ENCODE measurements around the gene MOB3C.

Gene MOB3C

DNA sequence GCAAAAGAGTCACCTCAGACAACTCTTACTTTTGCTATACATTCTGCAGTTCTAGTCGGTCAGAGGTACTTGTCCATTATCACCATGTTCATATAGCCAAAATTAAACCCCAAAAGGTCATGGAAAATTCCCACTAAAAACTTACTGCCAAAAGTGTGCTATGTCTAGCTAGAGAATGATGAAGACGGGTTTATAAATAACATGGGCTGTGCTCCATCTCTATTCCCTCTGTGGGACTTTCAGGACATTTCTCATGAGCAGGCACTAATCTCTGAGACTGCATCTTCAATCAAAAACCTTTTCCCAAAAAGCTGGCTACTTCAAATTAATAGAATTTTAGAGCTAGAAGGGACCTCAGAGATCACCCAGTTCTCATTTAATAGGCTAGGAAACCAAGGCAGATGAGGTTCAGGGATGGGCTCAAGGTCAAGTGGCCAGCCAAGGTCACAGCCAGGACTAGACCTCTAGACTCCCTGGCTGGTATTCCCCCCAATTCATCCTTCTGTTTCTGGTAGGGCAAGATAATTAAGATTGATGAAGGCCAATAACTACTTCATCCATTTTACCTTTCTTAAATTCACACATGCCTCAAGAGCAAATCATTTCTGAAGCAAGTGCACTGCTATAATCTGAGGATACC lies 21.0 kb upstream of the MOB3C start:
- DNase-seq: no peak

DNA sequence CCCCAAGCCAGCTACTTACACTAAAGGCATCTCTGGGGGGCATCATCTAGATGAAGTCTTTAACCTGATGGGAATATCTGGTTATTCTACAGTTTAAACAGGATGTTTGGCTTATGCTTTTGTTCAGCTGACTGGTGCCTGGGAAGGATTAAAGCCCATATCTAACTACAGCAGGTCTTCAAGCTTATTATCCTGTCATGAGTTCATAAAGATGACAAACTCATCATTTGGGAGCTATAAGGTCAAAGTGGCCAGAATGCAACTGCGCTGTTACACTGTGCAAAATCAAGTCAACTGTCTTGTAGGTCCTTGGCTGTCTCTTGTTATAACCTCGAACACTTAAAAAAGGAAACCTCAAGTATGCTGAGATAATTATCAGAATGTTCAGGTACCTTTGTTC lies 18.6 kb upstream of the MOB3C start:
- DNase-seq: no peak

DNA sequence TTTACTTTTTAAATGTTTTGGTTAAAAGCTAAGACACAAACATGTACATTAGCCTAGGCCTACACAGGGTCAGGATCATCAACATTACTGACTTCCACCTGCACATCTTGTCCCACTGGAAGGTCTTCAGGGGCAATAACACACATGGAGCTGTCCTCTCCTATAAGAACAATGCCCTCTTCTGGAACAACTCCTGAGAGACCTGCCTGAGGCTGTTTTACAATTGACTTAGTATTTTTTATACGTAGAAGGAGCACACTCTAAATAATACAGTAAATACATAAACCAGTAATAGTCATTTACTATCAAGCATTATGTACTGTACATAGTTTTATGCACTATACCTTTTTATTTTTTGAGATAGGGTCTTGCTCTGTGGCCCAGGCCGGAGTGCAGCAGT lies 14.1 kb upstream of the MOB3C start:
- DNase-seq: no peak

- DNase-seq: no peak
Observed at GRCh38 chr1:46623743-46624644, 7.4 kb upstream of the MOB3C start.

DNA sequence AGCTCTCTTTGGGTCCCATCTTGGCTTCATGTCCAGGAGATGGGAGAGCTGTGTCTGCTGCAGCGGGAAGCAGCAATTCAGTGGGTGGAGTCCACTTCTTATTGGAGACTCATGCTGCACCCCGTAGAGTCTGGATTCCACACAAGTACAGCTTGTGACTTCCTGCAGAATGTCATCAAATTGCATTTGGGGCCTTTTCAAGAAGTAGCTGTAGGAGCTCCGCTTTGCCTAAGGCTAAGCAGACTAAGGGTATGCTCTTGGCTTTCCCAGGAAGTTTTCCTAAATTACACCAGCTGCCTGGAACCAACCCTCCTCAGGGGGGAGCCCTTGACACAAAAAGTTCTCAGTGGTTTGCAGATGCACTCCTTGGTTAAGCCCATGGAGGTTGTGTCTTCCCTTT lies 5.7 kb upstream of the MOB3C start:
- DNase-seq: no peak

DNA sequence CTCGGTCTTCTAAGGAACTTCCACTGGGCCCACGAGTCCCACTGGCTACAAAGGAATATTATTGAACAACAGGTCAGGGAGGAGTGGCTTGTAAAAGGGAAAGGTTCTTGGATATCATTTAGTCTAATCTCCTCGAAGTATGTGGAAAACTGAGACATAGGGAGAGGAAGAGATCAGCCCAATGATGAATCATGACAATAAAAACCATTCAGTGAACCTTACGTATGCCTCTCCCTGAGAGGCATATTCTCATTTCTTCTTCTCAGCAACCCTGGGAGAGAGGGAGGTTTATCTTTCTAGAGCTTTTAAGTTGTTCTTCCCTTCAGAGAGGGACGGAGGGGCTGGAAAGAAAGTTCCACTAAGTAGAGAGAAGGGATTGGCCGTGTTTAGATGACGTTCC lies 5.3 kb upstream of the MOB3C start:
- DNase-seq: no peak

DNA sequence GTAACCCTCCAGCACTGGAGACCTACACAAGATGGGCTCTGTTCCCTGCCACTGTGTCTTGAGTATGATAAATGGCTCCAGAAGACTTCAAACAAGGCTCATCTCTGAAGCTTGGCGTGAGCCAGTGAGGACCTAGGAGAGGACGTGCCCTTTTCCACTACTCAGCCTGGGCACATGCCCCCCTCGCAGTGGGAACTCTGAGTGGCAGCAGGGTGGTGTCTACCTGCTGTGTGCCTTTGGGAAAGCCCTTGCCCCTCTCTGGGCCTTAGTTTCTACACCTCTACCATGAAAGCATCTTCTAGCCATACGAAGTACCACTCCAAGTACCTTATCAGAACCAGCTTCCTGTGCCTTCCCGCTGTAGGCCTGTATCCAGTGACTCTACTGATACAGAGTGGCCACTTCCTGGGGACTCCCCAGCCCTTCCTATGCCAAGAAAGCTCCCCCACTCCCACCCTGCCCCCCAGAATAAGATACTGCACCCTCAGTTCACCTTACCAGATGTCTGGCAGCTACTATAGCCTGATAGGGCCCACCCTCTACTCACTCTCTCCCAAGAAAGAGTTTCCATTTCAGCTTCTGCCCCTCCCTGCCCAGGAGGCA lies 3.1 kb upstream of the MOB3C start:
- DNase-seq: no peak

DNA sequence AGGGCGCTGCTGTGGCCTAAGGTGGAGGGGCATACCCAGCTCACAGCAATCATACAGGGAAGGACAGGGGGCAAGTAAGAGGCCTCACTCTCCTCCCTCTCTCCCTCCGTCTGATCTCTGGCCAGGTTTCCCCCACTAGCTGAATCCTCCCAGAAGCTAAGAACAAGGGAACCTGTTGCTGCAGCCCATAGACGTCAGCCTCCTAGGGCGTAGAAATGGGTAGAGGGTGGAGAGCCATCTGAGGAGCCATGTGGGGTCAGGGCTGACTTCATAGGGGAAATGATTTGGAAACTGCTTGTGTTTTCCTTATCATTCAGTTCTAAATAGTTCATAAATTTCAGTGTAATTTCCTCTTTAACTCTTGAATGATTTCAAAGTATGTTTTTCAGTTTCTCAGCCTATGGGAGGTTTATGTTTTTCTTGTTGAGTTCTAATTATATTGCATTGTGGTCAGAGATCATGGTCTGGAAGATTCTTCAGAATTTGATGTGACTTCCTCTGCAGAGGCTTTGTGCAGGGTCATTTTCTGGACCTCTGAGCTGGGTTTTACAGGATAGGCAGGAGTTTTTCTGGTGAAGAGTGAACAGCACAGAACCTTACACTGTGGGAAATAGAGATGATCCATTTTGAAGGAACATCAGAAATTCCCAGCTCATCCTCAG lies 2.3 kb upstream of the MOB3C start:
- DNase-seq: no peak

DNA sequence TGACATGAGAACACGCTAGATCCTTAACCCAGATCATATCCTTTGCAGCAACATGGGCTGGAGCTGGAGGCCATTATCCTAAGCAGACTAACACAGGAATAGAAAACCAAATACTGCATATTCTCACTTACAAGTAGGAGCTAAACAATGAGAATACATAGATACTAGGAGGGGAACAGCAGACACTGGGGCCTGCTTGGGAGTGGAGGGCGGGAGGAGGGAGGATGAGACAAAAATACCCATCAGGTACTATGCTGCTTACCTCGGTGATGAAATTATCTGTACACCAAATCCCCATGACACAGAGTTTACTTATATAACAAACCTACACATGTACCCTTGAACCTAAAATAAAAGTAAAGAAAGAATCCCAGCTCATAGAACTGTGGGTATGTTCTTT lies 1.2 kb upstream of the MOB3C start:
- no peak for DNase-seq

- DNase-seq: no peak
Observed at GRCh38 chr1:46617108-46617800, 643 bp upstream of the MOB3C start.

- DNase-seq: no peak
Observed at GRCh38 chr1:46615735-46616134, 876 bp downstream of the MOB3C start.

- DNase-seq: no peak
Observed at GRCh38 chr1:46615088-46615487, 1.5 kb downstream of the MOB3C start.

DNA sequence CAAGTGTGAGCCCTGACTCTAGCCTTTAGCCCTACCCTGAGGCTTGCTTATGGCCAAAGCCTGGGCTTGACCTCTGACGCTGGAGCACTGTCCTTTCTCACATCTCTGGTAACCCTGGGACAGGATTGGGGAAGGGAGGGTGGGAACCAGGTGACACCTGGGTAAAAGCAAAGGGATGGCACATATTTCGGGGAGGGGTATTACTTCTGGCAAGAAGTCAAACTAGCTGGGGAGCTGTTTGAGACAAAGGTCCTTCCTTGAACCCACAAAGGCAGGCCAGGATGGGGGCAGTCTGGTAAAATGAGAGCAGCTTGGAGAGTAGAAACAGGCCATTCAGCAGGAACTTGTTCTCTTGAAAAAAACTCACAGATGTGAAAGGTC lies 2.0 kb downstream of the MOB3C start:
- DNase-seq: no peak

DNA sequence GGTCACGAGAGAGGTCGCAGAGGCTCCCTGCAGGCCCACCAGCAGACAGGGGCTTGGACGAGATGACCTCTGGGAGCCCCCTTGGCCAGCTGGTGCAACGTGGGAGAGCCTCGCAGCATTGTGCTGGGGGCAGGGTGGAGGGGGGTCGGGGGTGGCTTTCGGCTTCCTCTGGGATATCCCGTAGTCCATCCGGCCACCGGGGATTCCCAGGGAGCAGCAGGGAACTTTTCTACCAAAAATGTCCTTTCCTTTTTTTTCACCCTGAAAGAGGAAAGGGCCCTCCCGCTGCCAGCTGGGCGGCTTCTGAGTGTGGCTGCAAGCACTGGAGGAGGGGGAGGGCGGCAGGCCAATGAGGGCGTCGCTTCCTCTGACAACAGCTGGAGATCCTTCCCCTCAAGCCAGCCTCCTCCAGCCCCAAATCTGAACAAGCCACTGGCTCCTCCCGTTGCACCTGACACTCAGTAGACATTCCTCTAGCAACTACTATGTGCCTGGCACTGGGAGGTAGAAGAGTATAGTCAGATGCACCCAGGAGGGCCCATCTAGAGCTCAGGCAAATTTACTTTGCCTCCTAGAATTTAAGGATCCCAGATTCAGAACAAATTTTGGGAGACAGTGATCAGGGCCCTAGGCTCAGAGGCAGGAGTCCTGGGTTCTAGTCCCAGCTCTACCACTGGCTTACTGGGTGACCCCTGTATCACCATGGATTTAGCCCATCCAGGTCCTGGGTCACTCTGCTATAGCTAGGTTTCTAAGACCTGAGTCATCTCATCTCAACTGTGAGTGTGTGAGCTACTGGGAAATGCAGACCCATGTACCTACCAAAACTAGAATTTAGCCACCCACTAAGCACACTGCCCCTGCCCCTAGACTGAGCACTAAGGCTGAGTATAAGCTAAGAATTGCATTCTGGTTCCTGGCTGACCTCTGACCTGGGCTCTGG lies 2.7 kb downstream of the MOB3C start:
- DNase-seq: peak; percentile 22

DNA sequence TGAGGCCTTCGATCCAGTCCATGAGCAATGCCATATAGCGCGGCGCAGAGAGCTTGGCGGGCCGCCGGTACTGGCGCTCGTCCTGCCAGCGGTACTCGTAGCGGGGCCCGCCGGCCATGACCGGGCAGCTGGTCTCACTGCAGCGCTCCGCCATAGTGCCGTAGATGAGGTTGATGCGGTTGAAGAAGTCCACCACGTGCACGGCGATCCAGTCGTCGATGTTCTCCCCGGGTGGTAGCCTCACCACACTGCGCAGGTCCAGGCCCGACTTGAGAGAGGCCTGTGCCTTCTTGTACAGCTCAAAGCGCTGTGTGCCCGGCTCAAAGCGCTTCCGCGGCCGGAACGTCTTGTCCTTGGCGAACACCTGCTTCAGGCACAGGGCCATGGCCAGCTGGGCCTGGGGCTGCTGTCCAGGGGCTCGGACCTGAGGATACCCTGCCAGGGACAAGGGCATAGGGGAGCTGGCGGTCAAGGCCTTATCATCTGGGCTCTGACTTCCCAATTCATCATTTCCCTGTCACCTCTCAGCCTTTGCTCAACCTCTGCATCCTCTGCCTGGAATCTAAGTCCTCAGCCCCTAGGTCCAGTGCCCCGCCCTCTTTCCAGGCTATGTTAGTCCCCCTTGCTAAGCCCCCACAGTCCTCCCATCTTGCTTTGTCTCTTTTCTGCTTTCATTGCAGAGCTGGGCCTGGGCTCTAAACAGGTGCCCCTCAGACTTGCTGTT lies 3.5 kb downstream of the MOB3C start:
- no peak for DNase-seq

DNA sequence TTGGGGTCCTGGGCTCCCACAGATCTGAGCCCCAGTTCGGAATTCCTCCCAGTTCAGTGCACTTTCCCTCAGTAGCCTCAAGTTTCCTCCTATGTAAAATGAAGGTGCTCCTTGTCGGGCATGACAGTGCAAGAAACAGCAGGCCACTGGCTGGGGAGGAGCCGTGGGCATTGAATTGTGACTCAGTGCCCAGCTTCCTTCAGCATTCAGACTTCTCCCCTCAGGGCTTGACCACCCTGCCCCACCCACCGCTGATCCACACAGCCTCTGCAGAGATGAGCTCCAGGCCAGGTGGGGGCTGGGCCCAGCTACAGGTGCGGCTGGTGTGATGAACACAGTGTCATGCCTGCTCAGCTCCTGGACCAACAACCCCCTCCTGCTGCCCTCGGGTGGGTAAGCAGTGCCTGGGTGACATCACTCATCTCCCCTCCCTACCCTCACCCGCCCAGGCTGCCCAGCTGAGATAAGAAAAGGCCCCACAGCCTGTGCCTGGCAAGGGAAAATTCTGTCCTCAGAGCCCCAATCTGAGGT lies 4.9 kb downstream of the MOB3C start:
- no peak for DNase-seq

GRCh38 chr1:46607345-46608130 lies 9.1 kb downstream of the MOB3C start:
- DNase-seq: no peak

- DNase-seq: no peak
Observed at GRCh38 chr1:46606255-46606965, 10.2 kb downstream of the MOB3C start.

DNA sequence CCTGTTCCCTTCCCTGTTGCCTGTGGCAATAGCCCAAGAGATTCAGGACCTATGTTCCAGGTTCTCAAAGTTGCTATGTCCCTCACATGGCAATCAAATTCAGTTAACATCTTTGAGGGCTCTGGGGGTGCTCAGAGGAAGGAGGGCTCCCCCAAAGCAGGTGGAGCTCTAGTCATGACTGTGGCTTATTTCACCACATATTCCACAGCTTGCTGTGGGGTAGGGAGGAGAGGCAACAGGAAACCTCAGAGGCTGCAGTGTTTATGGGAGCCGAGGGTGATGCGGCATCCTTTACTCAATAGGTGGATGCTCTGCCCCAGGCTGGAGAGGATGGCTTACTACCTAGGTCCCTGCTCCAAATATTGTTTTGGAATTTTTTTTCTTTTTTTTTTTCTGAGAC lies 11.4 kb downstream of the MOB3C start:
- peak; percentile 18 for DNase-seq

Measured in activated naive CD4-positive, alpha-beta T cell treated with Interleukin-2 at 50 U/mL for 16 hours (primary cell).